ENCODE measurements around the gene FXN.

The FXN gene

GRCh38 chr9:69132361-69132760 is 96.8 kb downstream of the FXN start:
- FAIRE-seq: no peak
- DNase-seq (ENCODE audit: insufficient read length, low spot score): no peak

GRCh38 chr9:69134412-69134811 is 98.9 kb downstream of the FXN start:
- FAIRE-seq: no peak
- DNase-seq (ENCODE audit: insufficient read length, low spot score): no peak

- FAIRE-seq: no peak
- DNase-seq (ENCODE audit: insufficient read length, low spot score): no peak
These were observed 100.6 kb downstream of the FXN start for GRCh38 chr9:69136185-69136584.

GRCh38 chr9:69136779-69137178 is 101.2 kb downstream of the FXN start:
- no peak for DNase-seq (ENCODE audit: insufficient read length, low spot score)
- no peak for FAIRE-seq

GRCh38 chr9:69137311-69137710 is 101.8 kb downstream of the FXN start:
- no peak for DNase-seq (ENCODE audit: insufficient read length, low spot score)
- no peak for FAIRE-seq

- FAIRE-seq (no peak), DNase-seq (ENCODE audit: insufficient read length, low spot score) (no peak)
These were observed 104.0 kb downstream of the FXN start for GRCh38 chr9:69139596-69139995.

GRCh38 chr9:69140123-69140735 is 104.7 kb downstream of the FXN start:
- FAIRE-seq: no peak

GRCh38 chr9:69141851-69142250 is 106.3 kb downstream of the FXN start:
- DNase-seq (ENCODE audit: insufficient read length, low spot score) (no peak), FAIRE-seq (no peak)

More at GRCh38 chr9:69140123-69140735, 104.7 kb downstream of the FXN start:
- no peak for DNase-seq (ENCODE audit: insufficient read length, low spot score)

GRCh38 chr9:69143291-69143690 is 107.7 kb downstream of the FXN start:
- no peak for FAIRE-seq

GRCh38 chr9:69145144-69145715 is 109.7 kb downstream of the FXN start:
- no peak for FAIRE-seq
- DNase-seq (ENCODE audit: insufficient read length, low spot score): no peak

More at GRCh38 chr9:69143291-69143690, 107.7 kb downstream of the FXN start:
- no peak for DNase-seq (ENCODE audit: insufficient read length, low spot score)

- no peak for FAIRE-seq
- no peak for DNase-seq (ENCODE audit: insufficient read length, low spot score)
These were observed 111.7 kb downstream of the FXN start for GRCh38 chr9:69147041-69147834.

- DNase-seq (ENCODE audit: insufficient read length, low spot score) (no peak), FAIRE-seq (no peak)
These were observed 113.8 kb downstream of the FXN start for GRCh38 chr9:69149321-69149807.

Data from HTR-8/SVneo (cell line).